NOMO-1 treated with dmso at 0.1 percent for 144 hours (cell line): ENCODE data around the gene MBNL2.

Experiments
- DNase-seq: peaks from one replicate; lab custom pipeline; 2025; ENCODE audit not compliant: unreplicated experiment; lab: John Stamatoyannopoulos, UW

Gene MBNL2

GRCh38 chr13:97250560-97250959 lies 28.4 kb downstream of the MBNL2 start:
- no peak for DNase-seq

GRCh38 chr13:97252735-97253134 lies 30.6 kb downstream of the MBNL2 start:
- DNase-seq, result no peak

GRCh38 chr13:97253581-97254293 lies 31.6 kb downstream of the MBNL2 start:
- no peak for DNase-seq

DNA sequence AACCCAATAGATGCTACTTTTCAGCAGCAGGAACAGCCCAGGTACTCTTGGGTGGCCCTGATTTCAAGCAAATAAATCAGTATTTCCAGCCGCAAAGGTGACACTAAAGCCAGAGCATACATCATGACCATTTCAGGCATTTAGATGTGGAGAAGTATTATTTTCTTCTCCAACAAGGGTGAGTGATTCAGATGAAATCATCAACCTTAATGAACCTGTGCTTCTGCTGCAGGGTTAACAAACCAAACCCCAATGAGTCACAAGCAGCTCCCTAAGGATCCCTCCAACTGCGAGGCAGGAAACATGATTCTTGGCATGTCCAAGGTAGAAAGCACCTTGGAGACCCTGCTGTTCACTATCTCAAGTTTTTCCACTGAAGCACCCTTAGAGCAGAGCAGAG lies 32.7 kb downstream of the MBNL2 start:
- DNase-seq, result no peak

DNA sequence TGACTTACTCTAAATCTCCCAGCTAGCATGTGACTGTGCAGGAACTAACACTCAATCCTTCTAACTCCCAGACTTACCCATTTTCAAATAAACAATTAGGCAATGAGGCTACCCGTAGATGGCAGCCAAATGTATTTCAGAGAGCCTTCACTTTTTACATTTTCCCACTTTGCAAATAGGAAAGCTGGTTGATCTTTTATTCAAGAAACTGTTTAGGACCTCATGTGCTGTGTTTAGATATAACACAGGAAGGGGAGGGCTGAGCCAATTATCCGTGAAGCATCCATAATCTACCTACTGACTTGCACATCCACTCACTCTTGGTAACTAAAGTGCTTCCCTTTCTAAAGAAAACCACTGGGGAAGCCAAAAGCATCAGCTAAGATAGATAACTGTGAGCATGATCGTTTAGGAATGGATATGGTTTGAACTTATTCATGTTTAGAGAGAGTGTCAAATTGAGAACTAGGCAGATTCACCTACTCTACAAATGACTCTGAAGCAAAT lies 33.4 kb downstream of the MBNL2 start:
- no peak for DNase-seq

- no peak for DNase-seq
These were observed 34.2 kb downstream of the MBNL2 start for GRCh38 chr13:97256343-97256783.

DNA sequence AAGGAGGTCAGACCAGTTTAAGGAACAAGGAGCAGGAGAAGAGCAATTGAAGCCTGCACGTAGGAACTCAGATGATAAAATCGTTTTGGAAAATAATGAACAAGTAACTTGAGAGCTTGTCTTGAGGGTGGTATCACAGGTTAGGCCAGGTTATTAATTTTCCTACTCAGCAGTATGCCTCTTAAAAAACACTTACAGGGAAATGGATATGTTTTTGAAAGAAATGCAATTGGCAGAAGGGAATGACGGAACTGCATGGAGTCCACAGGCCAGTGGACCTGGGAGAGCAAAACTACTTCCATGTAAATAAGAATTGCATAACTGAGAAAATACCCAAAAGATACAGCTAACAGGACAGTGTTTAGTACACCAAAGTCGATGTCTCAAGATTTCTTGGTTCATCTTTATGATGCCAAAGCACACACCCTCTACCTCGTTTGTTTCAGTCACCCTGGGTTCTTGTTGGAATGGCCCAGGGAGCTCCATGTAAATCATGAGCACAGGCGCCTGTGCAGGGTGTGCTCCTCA lies 35.2 kb downstream of the MBNL2 start:
- no peak for DNase-seq

GRCh38 chr13:97257800-97258799 lies 36.0 kb downstream of the MBNL2 start:
- no peak for DNase-seq

DNA sequence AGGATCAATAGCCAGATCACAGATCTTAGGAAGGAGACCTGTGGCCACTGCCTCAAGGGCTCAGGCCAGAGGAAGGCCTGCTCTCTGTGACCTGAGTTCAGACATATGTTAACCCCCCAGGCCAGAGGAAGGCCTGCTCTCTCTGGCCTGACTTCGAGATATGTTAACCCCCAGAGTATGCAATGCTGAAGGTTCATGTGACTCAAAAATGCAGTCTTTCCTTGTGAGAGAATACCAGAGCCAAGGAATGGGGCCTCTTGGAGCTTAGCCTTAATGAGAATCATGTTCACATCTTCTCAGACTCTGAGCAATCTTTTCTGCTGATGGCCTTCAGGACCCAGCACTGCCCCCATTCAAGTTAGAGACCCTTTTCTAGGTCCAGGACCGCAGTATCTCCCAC lies 36.7 kb downstream of the MBNL2 start:
- no peak for DNase-seq

GRCh38 chr13:97259410-97259797 lies 37.3 kb downstream of the MBNL2 start:
- DNase-seq, result no peak

- DNase-seq, result no peak
These were observed 37.9 kb downstream of the MBNL2 start for GRCh38 chr13:97259798-97260714.

DNA sequence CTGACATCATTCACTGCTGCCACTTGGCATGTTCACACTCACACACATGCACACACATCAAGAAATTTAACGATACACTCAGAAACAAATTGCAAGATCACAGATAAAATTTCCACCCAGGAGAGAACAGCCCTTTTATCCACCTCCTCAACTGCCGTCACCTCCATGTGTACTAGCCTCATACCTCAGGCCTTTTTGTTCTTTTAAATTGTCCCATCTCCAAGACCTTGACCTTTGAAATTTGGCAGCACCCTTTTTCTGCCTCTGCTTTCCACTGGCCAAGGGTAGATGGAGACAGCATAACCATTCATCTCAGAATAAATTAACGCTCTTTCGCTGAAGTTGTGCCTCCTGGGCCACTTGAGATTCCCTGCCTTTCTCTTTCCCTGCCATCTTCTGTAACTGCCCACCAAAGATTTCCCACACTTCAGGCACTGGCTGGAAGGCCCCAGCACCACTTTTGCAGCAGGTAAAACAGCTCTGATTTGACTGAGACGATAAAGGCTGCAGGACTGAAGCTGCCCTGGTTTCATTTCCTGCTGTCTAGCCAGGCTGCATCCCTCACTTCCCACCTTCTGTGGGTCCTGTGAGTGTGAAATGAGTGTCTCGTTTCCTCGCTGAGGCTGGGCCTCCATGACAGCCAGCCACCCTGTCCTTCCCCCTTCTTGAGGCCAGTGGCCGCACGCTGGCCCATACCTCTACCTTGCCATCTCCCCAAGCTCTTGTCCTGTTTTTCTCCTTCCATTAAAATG lies 39.3 kb downstream of the MBNL2 start:
- no peak for DNase-seq

DNA sequence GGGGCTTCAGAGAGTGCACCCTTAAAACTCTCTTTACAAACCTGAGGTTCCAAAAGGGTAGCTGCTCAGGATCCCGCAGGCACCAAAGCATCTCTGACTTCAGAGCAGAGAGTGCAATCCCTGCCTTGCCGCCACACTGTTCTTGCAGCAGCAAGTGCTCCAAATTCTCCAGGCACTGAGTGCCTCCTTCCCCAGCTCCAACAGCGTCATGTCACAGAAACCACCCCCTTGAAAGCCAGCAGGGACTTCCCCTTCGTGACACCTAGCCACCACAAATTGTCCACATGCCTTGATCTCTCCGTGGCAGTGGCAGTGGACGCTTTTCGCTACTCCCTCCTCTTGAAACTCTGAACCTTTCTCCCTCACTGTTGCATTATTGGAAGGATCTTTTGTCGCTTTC lies 39.9 kb downstream of the MBNL2 start:
- no peak for DNase-seq

DNA sequence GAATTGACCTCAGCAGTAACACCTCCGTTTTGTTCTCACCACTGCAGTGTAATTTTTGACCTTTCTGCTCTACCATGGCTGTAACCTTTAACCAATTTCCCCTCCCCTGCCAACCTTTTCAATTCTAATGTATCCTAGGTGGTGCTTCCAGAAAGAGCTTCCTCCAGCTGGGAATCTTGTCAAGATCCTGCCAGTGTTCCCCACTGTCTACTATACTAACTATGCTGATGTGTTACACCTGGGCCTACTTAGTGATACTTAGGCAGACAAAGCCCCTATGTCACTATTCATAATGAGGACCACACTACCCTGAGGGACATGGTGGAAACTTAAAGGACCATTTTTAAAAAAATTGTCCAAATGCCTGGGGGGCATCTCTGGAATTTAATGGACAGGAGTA lies 41.0 kb downstream of the MBNL2 start:
- DNase-seq, result no peak

DNA sequence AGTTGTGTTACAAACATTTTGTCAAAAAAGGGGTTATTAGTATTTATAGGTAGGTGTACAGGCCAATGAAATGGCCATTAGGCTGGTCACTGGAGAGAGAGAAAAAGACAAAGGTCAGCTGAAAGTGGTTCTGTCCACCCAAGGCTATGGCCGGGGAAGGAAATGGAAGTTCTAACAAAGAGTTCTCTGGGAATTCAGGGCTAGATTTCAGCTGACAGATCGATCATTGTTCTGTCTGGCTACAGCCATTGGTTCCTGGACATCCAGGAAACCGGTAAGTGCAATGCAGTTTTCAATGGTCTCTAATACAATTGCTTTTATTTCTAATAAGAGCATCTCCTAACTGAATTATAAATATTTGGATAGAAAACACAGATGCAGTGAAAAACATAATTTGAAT lies 42.5 kb downstream of the MBNL2 start:
- no peak for DNase-seq

- DNase-seq, result no peak
These were observed 44.2 kb downstream of the MBNL2 start for GRCh38 chr13:97266332-97266731.

- no peak for DNase-seq
These were observed 44.8 kb downstream of the MBNL2 start for GRCh38 chr13:97266772-97267417.

- no peak for DNase-seq
These were observed 45.4 kb downstream of the MBNL2 start for GRCh38 chr13:97267418-97268059.

- DNase-seq, result no peak
These were observed 46.6 kb downstream of the MBNL2 start for GRCh38 chr13:97268772-97269171.
